ENCODE measurements around the gene NABP2.

- TF ChIP-seq CTCF (IDR thresholded peaks at IDR 0.05) (no peak), ZFX (IDR thresholded peaks at IDR 0.05; ENCODE audit: borderline replicate concordance) (no peak)
These were observed 3.4 kb upstream of the NABP2 start for GRCh38 chr12:56220611-56221231.

Data from 22Rv1 (cell line).